ENCODE results near the gene UBL4A.

- TF ChIP-seq, protein P1, sequence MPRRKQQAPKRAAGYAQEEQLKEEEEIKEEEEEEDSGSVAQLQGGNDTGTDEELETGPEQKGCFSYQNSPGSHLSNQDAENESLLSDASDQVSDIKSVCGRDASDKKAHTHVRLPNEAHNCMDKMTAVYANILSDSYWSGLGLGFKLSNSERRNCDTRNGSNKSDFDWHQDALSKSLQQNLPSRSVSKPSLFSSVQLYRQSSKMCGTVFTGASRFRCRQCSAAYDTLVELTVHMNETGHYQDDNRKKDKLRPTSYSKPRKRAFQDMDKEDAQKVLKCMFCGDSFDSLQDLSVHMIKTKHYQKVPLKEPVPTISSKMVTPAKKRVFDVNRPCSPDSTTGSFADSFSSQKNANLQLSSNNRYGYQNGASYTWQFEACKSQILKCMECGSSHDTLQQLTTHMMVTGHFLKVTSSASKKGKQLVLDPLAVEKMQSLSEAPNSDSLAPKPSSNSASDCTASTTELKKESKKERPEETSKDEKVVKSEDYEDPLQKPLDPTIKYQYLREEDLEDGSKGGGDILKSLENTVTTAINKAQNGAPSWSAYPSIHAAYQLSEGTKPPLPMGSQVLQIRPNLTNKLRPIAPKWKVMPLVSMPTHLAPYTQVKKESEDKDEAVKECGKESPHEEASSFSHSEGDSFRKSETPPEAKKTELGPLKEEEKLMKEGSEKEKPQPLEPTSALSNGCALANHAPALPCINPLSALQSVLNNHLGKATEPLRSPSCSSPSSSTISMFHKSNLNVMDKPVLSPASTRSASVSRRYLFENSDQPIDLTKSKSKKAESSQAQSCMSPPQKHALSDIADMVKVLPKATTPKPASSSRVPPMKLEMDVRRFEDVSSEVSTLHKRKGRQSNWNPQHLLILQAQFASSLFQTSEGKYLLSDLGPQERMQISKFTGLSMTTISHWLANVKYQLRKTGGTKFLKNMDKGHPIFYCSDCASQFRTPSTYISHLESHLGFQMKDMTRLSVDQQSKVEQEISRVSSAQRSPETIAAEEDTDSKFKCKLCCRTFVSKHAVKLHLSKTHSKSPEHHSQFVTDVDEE (CRISPR knock-in tag; IDR thresholded peaks at IDR 0.05): no peak
- TF ChIP-seq, protein P2, sequence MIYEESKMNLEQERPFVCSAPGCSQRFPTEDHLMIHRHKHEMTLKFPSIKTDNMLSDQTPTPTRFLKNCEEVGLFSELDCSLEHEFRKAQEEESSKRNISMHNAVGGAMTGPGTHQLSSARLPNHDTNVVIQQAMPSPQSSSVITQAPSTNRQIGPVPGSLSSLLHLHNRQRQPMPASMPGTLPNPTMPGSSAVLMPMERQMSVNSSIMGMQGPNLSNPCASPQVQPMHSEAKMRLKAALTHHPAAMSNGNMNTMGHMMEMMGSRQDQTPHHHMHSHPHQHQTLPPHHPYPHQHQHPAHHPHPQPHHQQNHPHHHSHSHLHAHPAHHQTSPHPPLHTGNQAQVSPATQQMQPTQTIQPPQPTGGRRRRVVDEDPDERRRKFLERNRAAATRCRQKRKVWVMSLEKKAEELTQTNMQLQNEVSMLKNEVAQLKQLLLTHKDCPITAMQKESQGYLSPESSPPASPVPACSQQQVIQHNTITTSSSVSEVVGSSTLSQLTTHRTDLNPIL (CRISPR knock-in tag; IDR thresholded peaks at IDR 0.05; ENCODE audit: low read depth): no peak
- TF ChIP-seq RARB (CRISPR knock-in tag; IDR thresholded peaks at IDR 0.05): no peak
- TF ChIP-seq PPARA (CRISPR knock-in tag; IDR thresholded peaks at IDR 0.05; ENCODE audit: borderline replicate concordance): no peak
- no peak for TF ChIP-seq GLIS3 (CRISPR knock-in tag; IDR thresholded peaks at IDR 0.05)
Measured at GRCh38 chrX:154531626-154532025, 45.2 kb upstream of the UBL4A start.

Measured in SK-N-SH treated with all-trans-retinoic acid at 6 μM for 48 hours (cell line).